Measurements from ENCODE around the gene POP4.

- TF ChIP-seq ZNF350 (tag by site-specific recombination; IDR thresholded peaks at IDR 0.05) (no peak), CTCF (tag by site-specific recombination; IDR thresholded peaks at IDR 0.05) (no peak), ZNF707 (tag by site-specific recombination; IDR thresholded peaks at IDR 0.05) (no peak), REST (tag by site-specific recombination; IDR thresholded peaks at IDR 0.05) (no peak), ZNF785 (tag by site-specific recombination; IDR thresholded peaks at IDR 0.05) (no peak)
These were observed 36.8 kb upstream of the POP4 start for GRCh38 chr19:29569038-29569911.

Data from HEK293 (cell line).